ENCODE data around the gene BICD1. TPM values are rescaled to one million over a fixed set of nuclear protein-coding genes. Genes with fewer than 3 reads are reported as not detected.
"Not testable (repeated sequence)": the region's sequence is repeated elsewhere in the genome, so short reads cannot be mapped to it uniquely, and the experiment has no call there.

Gene BICD1
- total and polyA plus RNA-seq, 5 experiments from 2014 or later, result 5.9 to 17.6 (median 7.7) TPM

DNA sequence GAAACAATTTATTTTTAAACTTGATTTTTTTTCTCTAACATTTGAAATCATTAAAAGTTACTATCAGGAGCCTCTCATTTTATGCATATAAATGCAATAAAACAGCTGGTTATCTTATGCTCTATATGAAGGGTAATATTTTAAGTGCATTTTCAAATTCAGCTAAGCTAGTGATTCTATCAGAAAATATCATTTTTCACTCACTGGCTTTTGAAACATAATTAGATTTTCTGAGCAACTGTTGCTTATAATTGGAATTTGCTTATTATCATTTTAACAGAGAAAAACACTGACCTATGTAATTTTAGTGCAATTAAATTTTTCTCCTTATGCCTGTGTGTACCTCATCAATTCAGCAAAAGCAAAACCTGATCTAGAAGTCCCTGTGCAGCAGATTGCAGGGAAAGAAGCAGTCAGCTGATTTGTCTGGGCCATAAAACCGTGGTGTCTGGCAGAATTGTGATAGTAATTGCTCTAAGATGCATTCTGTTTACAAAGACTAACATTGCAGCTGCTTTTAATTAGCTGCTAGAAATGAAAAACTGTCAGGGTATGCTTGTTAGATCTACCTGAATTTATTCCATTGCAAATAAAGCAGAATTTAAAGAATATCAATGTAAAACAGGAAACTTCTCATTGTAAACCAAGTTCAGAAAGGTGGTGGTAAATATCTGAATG is 75.0 kb downstream of the BICD1 start:
- DNase-seq, result no peak
- Mint-ChIP-seq H3K4me3 (no peak overlapping the region), H3K36me3 (peaks cover 0 to 9% (median under 1%) of the 10 kb centered on the region in 3 donors), H3K4me1 (no peaks in the 10 kb centered on the region), H3K9me3 (no peaks in the 10 kb centered on the region), H3K27me3 (no peaks in the 10 kb centered on the region), H3K27ac (peak overlapping the region in 1 of 10 donors; percentile 9)
- POLR2A ChIA-PET, result interaction anchor here (0.7 kb wide), 1 partner anchor 36 kb away, joined by 3 read pairs; no protein-coding TSS in a partner anchor
- ATAC-seq, result no peak

DNA sequence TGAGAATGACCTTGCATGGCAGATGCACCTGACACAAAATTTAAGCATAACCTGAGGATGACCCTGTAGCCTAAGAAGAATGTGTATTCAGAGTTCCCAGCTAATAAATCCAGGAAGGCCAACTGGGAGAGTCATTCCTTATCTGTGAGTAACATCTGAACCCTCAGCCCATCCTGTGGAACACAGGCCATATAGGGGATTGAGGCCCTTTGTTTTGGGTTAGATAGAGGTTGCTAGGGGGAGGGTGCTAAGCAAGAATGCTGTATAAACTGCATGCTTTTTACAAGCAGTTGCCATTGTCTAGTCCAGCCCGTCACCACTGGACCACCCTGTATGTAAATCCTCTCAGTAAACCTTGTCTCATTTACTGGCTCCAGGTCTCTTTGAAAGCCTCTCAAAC is 77.0 kb downstream of the BICD1 start:
- Mint-ChIP-seq H3K4me1 (no peaks in the 10 kb centered on the region), H3K9me3 (no peaks in the 10 kb centered on the region), H3K36me3 (peaks cover 0 to 12% (median 0%) of the 10 kb centered on the region in 3 donors), H3K27me3 (no peaks in the 10 kb centered on the region), H3K27ac (no peak overlapping the region), H3K4me3 (no peak overlapping the region)
- POLR2A ChIA-PET, result no interaction called here
- DNase-seq, result no peak
- no peak for ATAC-seq

DNA sequence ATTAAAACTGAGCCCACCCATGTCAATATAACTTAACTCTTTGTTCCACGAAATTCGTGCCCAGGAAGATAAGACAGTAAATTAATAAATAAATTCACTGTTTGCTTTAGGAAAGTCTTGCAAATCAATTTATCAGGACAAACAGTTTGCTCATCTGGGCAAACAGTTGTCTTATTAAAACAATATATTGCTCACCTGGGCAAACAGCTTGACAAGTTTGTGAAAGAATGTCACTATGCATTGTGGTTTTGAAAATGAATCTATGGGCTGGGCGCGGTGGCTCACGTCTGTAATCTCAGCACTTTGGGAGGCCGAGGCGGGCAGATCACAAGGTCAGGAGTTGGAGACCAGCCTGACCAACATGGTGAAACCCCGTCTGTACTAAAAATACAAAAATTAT is 80.5 kb downstream of the BICD1 start:
- peaks cover 0 to 18% (median 0%) of the 10 kb centered on the region in 3 donors for H3K36me3 Mint-ChIP-seq
- POLR2A ChIA-PET, DNase-seq, H3K9me3 Mint-ChIP-seq, H3K27me3 Mint-ChIP-seq, H3K27ac Mint-ChIP-seq, H3K4me3 Mint-ChIP-seq, H3K4me1 Mint-ChIP-seq, ATAC-seq: not testable (repeated sequence)

DNA sequence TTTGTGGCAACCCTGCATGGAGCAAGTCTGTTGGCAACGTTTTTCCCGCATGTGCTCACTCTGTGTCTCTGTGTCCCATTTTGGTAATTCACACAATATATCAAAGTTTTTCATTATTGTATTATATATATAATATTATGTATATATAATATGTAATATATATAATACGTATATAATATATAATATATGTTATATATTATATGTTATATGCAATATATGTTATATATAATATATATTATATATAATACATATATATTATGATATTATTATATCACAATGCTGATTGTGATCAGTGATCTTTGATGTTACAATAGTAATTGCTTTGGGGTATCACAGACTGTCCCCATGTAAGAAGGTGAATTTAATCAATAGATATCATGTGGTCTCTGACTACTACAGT is 84.8 kb downstream of the BICD1 start:
- Mint-ChIP-seq H3K9me3 (peaks cover 0 to 22% (median 14%) of the 10 kb centered on the region in 9 donors), H3K4me3 (no peak overlapping the region), H3K27ac (no peak overlapping the region), H3K27me3 (no peaks in the 10 kb centered on the region), H3K4me1 (no peaks in the 10 kb centered on the region), H3K36me3 (peaks cover 0 to 30% (median 23%) of the 10 kb centered on the region in 3 donors)
- ATAC-seq, result no peak
- POLR2A ChIA-PET, result no interaction called here
- no peak for DNase-seq

DNA sequence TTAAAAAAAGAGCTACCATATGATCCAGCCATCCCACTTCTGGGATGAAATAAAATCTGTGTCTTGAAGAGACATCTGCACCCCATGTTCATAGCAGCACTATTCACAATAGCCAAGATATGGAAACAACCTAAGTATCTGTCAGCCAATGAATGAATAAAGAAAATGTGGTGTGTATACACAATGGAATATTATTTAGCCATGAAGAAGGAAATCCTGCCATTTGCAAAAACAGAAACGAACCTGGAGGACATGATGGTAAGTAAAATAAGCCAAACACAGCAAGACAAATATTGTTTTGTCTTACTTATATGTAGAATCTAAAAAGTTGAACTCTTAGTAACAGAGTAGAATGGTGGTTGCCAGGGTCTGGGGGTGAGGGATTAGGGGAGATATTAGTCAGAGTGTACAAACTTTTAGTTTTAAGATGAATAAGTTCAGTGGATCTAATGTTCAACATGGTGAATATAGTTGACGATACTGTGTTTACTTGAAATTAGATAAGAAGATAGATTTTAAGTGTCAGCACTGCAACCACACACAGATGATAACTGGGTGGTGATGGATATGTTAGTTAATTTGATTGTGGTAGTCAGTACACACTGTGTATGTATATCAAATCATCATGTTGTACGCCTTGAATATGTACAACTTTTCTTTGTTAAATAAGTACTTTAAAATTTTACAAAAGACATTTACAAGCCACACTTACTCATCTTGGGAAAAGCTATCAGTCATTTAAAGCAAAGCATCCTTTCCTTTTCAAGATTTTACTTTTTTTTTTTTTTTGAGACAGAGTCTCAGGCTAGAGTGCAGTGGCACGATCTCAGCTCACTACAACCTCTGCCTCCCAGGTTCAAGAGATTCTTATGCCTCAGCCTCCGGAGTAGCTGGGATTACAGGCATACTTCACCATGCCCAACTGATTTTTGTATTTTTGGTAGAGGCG is 89.9 kb downstream of the BICD1 start:
- Mint-ChIP-seq H3K4me1 (no peaks in the 10 kb centered on the region), H3K9me3 (peaks cover 0 to 22% (median 14%) of the 10 kb centered on the region in 9 donors), H3K4me3 (no peak overlapping the region), H3K27ac (no peak overlapping the region), H3K27me3 (no peaks in the 10 kb centered on the region), H3K36me3 (peaks cover 0 to 23% (median 23%) of the 10 kb centered on the region in 3 donors)
- POLR2A ChIA-PET, result no interaction called here
- DNase-seq (no peak), ATAC-seq (no peak)

DNA sequence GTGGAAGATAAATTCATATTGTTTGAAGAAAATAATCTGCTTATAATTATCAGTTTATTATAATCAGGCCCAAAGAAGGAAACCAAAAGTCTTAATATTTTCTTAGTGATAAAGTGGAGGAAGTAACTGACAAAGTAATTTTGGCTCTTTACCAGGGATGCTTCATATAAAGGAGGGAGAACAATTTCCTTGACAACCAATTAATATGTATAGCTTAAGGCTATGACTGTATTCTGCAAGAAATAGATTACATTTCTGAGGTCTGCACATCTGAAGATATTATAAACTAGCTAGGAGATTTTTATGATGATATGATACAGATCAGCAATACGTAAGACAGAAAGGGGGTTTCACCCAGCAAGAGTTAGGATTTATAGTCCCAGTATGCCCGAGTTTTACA is 90.8 kb downstream of the BICD1 start:
- Mint-ChIP-seq H3K27me3 (no peaks in the 10 kb centered on the region), H3K36me3 (peaks cover 0 to 22% (median 20%) of the 10 kb centered on the region in 3 donors), H3K27ac (no peak overlapping the region), H3K9me3 (peaks cover 0 to 21% (median 11%) of the 10 kb centered on the region in 9 donors), H3K4me1 (no peaks in the 10 kb centered on the region), H3K4me3 (no peak overlapping the region)
- POLR2A ChIA-PET, result no interaction called here
- no peak for ATAC-seq
- no peak for DNase-seq

DNA sequence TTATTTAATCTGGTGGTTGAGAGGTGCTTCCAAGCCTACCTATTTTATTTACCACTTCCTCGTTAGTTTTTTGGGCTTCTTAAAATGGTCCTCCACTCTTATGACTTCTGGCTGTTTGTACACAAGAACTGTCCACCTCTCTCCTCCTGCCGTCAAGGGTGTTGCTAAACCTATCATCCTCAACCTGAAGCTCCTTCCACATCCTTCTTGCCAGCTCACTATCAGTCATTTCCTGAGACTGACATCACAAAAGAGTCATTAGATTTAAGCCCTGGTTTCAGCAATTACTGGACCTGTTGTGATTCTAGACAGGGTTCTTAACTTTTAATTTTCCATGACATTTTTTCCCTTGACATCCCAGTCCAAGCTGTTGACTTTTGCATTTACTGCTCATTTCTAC is 91.9 kb downstream of the BICD1 start:
- Mint-ChIP-seq H3K27me3 (no peaks in the 10 kb centered on the region), H3K9me3 (peaks cover 0 to 19% (median 11%) of the 10 kb centered on the region in 9 donors), H3K27ac (peak overlapping the region in 1 of 10 donors; percentile 7), H3K4me3 (no peak overlapping the region), H3K4me1 (no peaks in the 10 kb centered on the region), H3K36me3 (peaks cover 0 to 15% (median 11%) of the 10 kb centered on the region in 3 donors)
- POLR2A ChIA-PET, result interaction anchor here (0.7 kb wide), 2 partner anchors 171 to 201 kb away, joined by 3 read pairs; no protein-coding TSS in a partner anchor
- ATAC-seq, result no peak
- DNase-seq, result no peak

DNA sequence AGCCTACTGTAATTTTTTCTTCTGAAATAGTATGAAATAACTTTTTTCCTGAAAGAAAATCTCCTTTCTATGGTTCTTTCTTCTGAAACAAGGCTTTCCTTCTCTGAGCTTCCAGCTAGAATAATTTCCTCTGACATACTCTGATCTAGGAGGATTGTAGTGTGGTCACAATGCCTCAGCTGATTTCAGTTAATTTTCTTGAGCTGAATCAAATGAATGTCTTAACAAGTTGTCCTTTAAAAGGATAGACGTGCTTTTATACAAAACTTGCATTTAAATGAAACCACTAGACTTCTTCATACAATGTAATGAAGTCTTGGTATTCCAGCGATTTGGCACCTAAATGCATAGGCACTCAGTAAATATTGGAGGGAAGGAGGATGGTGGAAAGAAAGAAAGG is 94.4 kb downstream of the BICD1 start:
- Mint-ChIP-seq H3K36me3 (peaks cover 0 to 2% (median 0%) of the 10 kb centered on the region in 3 donors), H3K4me1 (no peaks in the 10 kb centered on the region), H3K27ac (no peak overlapping the region), H3K27me3 (no peaks in the 10 kb centered on the region), H3K9me3 (peaks cover 0 to 7% (median 0%) of the 10 kb centered on the region in 9 donors), H3K4me3 (no peak overlapping the region)
- POLR2A ChIA-PET, result interaction anchor here (0.5 kb wide), 1 partner anchor 41 kb away, joined by 7 read pairs; no protein-coding TSS in a partner anchor
- ATAC-seq (no peak), DNase-seq (no peak)

DNA sequence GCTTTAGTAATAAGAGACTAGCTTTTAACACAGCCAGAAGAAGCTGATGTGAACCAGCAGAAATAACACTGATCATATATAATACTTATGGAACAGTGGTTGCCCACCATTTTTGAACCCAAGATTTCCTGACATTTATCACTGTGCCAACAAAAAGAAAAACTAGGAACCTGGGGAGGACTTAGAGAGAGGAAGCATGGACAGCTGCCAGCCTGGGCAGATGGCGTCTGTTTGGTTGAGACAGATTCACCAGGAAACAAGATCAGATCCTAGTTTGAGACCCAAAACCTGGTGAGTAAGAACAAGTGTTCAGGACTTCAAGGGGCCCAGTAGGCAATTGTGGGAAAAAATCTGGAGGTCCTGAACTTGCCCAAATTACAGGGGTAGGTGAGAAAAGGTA is 95.3 kb downstream of the BICD1 start:
- POLR2A ChIA-PET, result no interaction called here
- H3K36me3 Mint-ChIP-seq, result no peaks in the 10 kb centered on the region
- no peak overlapping the region for H3K4me3 Mint-ChIP-seq
- peaks cover 0 to 4% (median 0%) of the 10 kb centered on the region in 9 donors for H3K9me3 Mint-ChIP-seq
- H3K27ac Mint-ChIP-seq, result no peak overlapping the region
- DNase-seq (no peak), ATAC-seq (no peak)
- H3K27me3 Mint-ChIP-seq, result no peaks in the 10 kb centered on the region
- no peaks in the 10 kb centered on the region for H3K4me1 Mint-ChIP-seq

DNA sequence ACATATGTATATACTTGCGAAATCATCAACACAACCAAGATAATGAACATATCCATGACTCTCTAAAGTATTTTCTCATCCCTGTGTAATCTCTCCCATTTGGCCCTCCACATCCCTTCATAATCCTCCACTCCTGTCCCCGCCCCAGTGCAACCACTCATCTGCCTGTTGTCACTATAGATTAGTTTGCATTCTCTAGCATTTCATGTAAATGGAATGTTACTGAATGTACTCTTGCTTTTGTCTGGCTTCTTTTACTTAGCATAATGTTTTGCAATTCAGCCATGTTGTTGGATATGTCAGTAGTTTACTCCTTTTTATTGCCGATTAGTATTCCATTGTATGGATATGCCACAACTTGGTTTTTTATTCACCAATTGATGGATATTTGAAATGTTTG is 99.1 kb downstream of the BICD1 start:
- DNase-seq (no peak), ATAC-seq (no peak)
- H3K27me3 Mint-ChIP-seq, result no peaks in the 10 kb centered on the region
- H3K36me3 Mint-ChIP-seq, result no peaks in the 10 kb centered on the region
- POLR2A ChIA-PET, result no interaction called here
- H3K9me3 Mint-ChIP-seq, result peaks cover 0 to 4% (median 0%) of the 10 kb centered on the region in 9 donors
- H3K27ac Mint-ChIP-seq, result no peak overlapping the region
- no peak overlapping the region for H3K4me3 Mint-ChIP-seq
- peaks cover 0 to under 1% (median 0%) of the 10 kb centered on the region in 4 donors for H3K4me1 Mint-ChIP-seq

DNA sequence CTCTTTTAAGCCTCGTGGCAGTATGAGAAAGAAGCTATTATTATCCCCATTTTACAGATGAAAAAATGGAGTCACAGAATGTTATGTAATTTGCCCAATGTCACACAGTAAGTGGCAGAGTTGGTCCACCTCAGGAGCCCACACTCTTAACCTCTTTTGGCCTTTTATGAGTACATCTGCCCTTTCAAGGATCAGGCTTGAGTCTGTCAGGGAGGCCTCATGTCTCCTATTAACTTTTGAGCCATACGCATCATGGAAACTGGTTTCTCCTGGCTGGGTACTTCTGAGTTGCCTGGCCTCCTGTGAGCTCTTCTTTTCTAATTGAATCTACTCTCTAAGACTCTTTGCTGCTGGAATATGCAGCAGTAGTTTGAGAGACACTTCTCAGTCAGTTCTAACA is 101.7 kb downstream of the BICD1 start:
- Mint-ChIP-seq H3K27me3 (no peaks in the 10 kb centered on the region), H3K9me3 (peaks cover 0 to 4% (median 0%) of the 10 kb centered on the region in 9 donors), H3K36me3 (no peaks in the 10 kb centered on the region), H3K27ac (peak overlapping the region in 1 of 10 donors; percentile 68), H3K4me1 (peaks cover 0 to 3% (median 0%) of the 10 kb centered on the region in 4 donors), H3K4me3 (no peak overlapping the region)
- POLR2A ChIA-PET, result no interaction called here
- no peak for DNase-seq
- ATAC-seq, result no peak

DNA sequence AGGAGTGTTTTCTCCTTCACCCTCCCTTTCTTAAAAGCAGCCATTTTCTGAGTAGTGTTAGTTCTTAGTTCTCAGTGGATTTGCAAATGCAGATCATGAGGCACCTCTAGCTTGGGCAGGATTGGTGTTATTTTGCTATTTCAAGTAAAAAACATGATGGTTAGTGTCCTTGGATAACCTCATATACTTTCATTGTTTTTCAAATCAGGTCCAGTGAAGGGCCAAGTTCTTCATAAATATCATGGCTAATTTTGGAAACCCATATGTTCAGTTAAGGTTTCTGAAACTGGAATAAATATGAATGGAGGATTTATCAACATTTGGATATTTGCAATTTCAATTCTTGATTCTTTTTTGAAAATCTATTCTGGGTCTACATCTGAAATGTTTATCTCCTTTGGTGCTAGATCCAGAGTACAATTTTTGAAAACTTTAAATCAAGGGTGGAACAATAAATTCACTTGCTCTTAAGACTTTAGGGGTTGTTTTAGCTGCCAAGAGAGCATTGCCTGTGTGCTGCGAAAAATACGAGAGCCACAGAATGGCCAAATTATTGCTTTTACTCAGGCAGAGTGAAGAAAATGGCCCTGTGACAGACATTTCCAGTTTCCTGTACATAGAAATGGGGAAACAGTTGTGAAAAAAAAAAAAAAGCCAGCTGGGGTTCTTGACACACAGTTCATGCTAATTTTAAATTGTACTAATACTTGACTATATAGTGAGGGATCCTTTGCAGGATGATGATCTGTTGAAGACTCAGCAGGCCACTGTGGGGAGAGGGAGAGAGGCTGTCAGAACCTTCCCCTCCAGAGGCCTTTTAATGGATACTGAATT is 104.6 kb downstream of the BICD1 start:
- POLR2A ChIA-PET, result no interaction called here
- H3K27me3 Mint-ChIP-seq, result no peaks in the 10 kb centered on the region
- H3K9me3 Mint-ChIP-seq, result no peaks in the 10 kb centered on the region
- H3K4me1 Mint-ChIP-seq, result peaks cover 0 to 3% (median 0%) of the 10 kb centered on the region in 4 donors
- DNase-seq, result no peak
- no peak overlapping the region for H3K4me3 Mint-ChIP-seq
- peaks cover 0 to 8% (median 3%) of the 10 kb centered on the region in 3 donors for H3K36me3 Mint-ChIP-seq
- H3K27ac Mint-ChIP-seq, result peak overlapping the region in 2 of 10 donors; percentile 5 to 29
- ATAC-seq, result no peak

Measured in naive thymus-derived CD8-positive, alpha-beta T cell (primary cell).